ENCODE measurements around the gene IHH.

IHH gene

GRCh38 chr2:219037783-219038499 lies 22.8 kb downstream of the IHH start:
- no peak for DNase-seq

- DNase-seq, result no peak
These were observed 24.8 kb downstream of the IHH start for GRCh38 chr2:219035942-219036341.

GRCh38 chr2:219034823-219035222 lies 25.9 kb downstream of the IHH start:
- DNase-seq, result no peak

GRCh38 chr2:219032051-219032745 lies 28.5 kb downstream of the IHH start:
- DNase-seq, result no peak

- no peak for DNase-seq
These were observed 29.5 kb downstream of the IHH start for GRCh38 chr2:219031005-219031738.

GRCh38 chr2:219030177-219030940 lies 30.4 kb downstream of the IHH start:
- no peak for DNase-seq

- peak; percentile 53 to 82 for DNase-seq
These were observed 30.9 kb downstream of the IHH start for GRCh38 chr2:219029829-219030165.

GRCh38 chr2:219028996-219029828 lies 31.5 kb downstream of the IHH start:
- DNase-seq, result no peak

GRCh38 chr2:219028141-219028540 lies 32.6 kb downstream of the IHH start:
- DNase-seq, result no peak

- DNase-seq, result no peak
These were observed 33.1 kb downstream of the IHH start for GRCh38 chr2:219027511-219028055.

- no peak for DNase-seq
These were observed 33.8 kb downstream of the IHH start for GRCh38 chr2:219026946-219027345.

GRCh38 chr2:219025637-219026585 lies 34.8 kb downstream of the IHH start:
- no peak for DNase-seq

- DNase-seq, result no peak
These were observed 36.7 kb downstream of the IHH start for GRCh38 chr2:219024059-219024458.

GRCh38 chr2:219023045-219023605 lies 37.6 kb downstream of the IHH start:
- DNase-seq, result no peak

- no peak for DNase-seq
These were observed 38.1 kb downstream of the IHH start for GRCh38 chr2:219022616-219023015.

GRCh38 chr2:219022041-219022440 lies 38.7 kb downstream of the IHH start:
- no peak for DNase-seq

GRCh38 chr2:219021591-219021990 lies 39.1 kb downstream of the IHH start:
- DNase-seq, result no peak

- no peak for DNase-seq
These were observed 39.9 kb downstream of the IHH start for GRCh38 chr2:219020604-219021365.

- DNase-seq, result no peak
These were observed 41.3 kb downstream of the IHH start for GRCh38 chr2:219019436-219019835.

- DNase-seq, result no peak
These were observed 42.0 kb downstream of the IHH start for GRCh38 chr2:219018726-219019125.

All from SHP77 (cell line).